PC-3 (cell line): ENCODE results near the gene CMTM7. TPM values are rescaled to one million over a fixed set of nuclear protein-coding genes. Genes with fewer than 3 reads are reported as not detected.

Experiments
- ATAC-seq: fragments of 200-7000 bp; cut with Tn5 transposase; 2 replicates; pipeline ENCODE4 v1.9.1; 2020; ENCODE audit warnings: mild to moderate bottlenecking, moderate library complexity
- BruUV-seq: library from RNA; stranded (reverse); fragments of 400-500 nt; replicated peaks from 2 replicates; lab custom pipeline; 2021; lab: Mats Ljungman, UMichigan
- CTCF ChIA-PET: fragments of 300-600 bp; sonication (Branson Sonifier 250); formaldehyde crosslinking; loops from one replicate; lab custom pipeline; 2022; ENCODE audit warnings: antibody characterized with exemption; lab: Charles Lee
- POLR2A ChIA-PET: fragments of 300-600 bp; sonication (Branson Sonifier 250); formaldehyde crosslinking; loops from one replicate; lab custom pipeline; 2022; ENCODE audit warnings: antibody characterized with exemption; ENCODE audit not compliant: unreplicated experiment; lab: Charles Lee
- DNase-seq: peaks from one replicate; pipeline ENCODE4 v3.0.0-alpha.2; 2015
- H2AFZ ChIP-seq: fragments of 300-600 bp; sonication (generic); 2 replicates; pipeline ENCODE4 v1.6.0; 2016; ENCODE audit warnings: antibody characterized with exemption, low read length
- H3F3A ChIP-seq: fragments of 300-600 bp; sonication (generic); one replicate; pipeline ENCODE4 v1.6.0; 2017; ENCODE audit warnings: antibody characterized with exemption, low read length, control low read depth, mild to moderate bottlenecking; ENCODE audit not compliant: unreplicated experiment
- H3K27ac ChIP-seq: fragments of 300-600 bp; sonication (generic); 2 replicates; pipeline ENCODE4 v1.5.1; 2016; ENCODE audit warnings: mild to moderate bottlenecking, low read length
- H3K27me3 ChIP-seq: fragments of 300-600 bp; sonication (generic); 2 replicates; pipeline ENCODE4 v1.6.1; 2016; ENCODE audit warnings: low read length, mixed read lengths
- H3K36me3 ChIP-seq: fragments of 300-600 bp; sonication (generic); 2 replicates; pipeline ENCODE4 v1.6.1; 2016; ENCODE audit warnings: low read depth, mixed run types, low read length, mixed read lengths
- H3K4me1 ChIP-seq: fragments of 300-600 bp; sonication (generic); 2 replicates; pipeline ENCODE4 v1.5.1; 2016; ENCODE audit warnings: low read length; ENCODE audit not compliant: insufficient read depth
- H3K4me2 ChIP-seq: fragments of 300-600 bp; sonication (generic); 2 replicates; pipeline ENCODE4 v1.6.0; 2016; ENCODE audit warnings: low read length
- H3K4me3 ChIP-seq: fragments of 300-600 bp; sonication (generic); 2 replicates; pipeline ENCODE4 v1.5.1; 2016; ENCODE audit warnings: mild to moderate bottlenecking, low read length, mixed read lengths
- H3K79me2 ChIP-seq: fragments of 300-600 bp; sonication (generic); 2 replicates; pipeline ENCODE4 v1.6.1; 2017; ENCODE audit warnings: low read length, mixed read lengths
- H3K9ac ChIP-seq: fragments of 300-600 bp; sonication (generic); 2 replicates; pipeline ENCODE4 v1.6.0; 2016; ENCODE audit warnings: mild to moderate bottlenecking, low read length
- H3K9me2 ChIP-seq: fragments of 300-600 bp; sonication (generic); replicated peaks from 2 replicates; pipeline ENCODE4 v1.6.1; 2016; ENCODE audit warnings: mixed run types, low read length, mixed read lengths
- H3K9me3 ChIP-seq: fragments of 300-600 bp; sonication (generic); 2 replicates; pipeline ENCODE4 v1.6.1; 2016; ENCODE audit warnings: low read length, mixed read lengths
- H4K20me1 ChIP-seq: fragments of 300-600 bp; sonication (generic); 2 replicates; pipeline ENCODE4 v1.6.1; 2016; ENCODE audit warnings: low read length, mixed read lengths
- CTCF ChIP-seq: fragments of 300-600 bp; sonication (generic); conservative IDR thresholded peaks from 2 replicates; pipeline ENCODE4 v1.5.1; 2017; ENCODE audit warnings: antibody characterized with exemption, low read depth, mild to moderate bottlenecking, low read length
- EZH2 ChIP-seq: fragments of 300-600 bp; sonication (generic); IDR thresholded peaks from one replicate; pipeline ENCODE4 v1.6.1; 2017; ENCODE audit warnings: antibody characterized with exemption, mild to moderate bottlenecking, low read length; ENCODE audit not compliant: unreplicated experiment
- EZH2phosphoT487 ChIP-seq: fragments of 300-600 bp; sonication (generic); IDR thresholded peaks from 2 replicates; pipeline ENCODE4 v1.6.1; 2018; ENCODE audit warnings: mild to moderate bottlenecking, antibody characterized with exemption, low read length, borderline replicate concordance
- intact Hi-C: fragments of 100-400 bp; cut with micrococcal nuclease; formaldehyde crosslinking; loops from 2 replicates; pipeline ENCODE4 v1.9.0; 2023
- total RNA-seq: library from RNA; depleted of rRNA; stranded (reverse); fragments of >200 nt; gene quantifications from 2 replicates; pipeline ENCODE4 v1.2.3, GENCODE V29; 2014

CMTM7 gene
- total RNA-seq, 1 experiment from 2014 or later, result 37.1 TPM

GRCh38 chr3:32435911-32436815 lies 44.5 kb downstream of the CMTM7 start:
- no peak overlapping the region for H2AFZ ChIP-seq
- ATAC-seq (peak; percentile 18; the same call in 1 of the 2 replicates), DNase-seq (no peak)
- H3K9me2 ChIP-seq, result no peaks in the 10 kb centered on the region
- no peak overlapping the region for H3K27ac ChIP-seq
- ChIA-PET CTCF (no interaction called here), POLR2A (no interaction called here)
- no peaks in the 10 kb centered on the region for H3K36me3 ChIP-seq
- TF ChIP-seq CTCF (no peak), EZH2phosphoT487 (no peak), EZH2 (no peak)
- no peaks in the 10 kb centered on the region for H3K4me1 ChIP-seq
- no peak overlapping the region for H3K4me3 ChIP-seq
- no TSS peak for BruUV-seq
- peaks cover 72% of the 10 kb centered on the region for H3K79me2 ChIP-seq
- no peaks in the 10 kb centered on the region for H3F3A ChIP-seq
- no peaks in the 10 kb centered on the region for H3K9me3 ChIP-seq
- H3K27me3 ChIP-seq, result no peaks in the 10 kb centered on the region
- no peaks in the 10 kb centered on the region for H4K20me1 ChIP-seq
- H3K9ac ChIP-seq, result no peak overlapping the region
- intact Hi-C loops, result no loop called here
- no peak overlapping the region for H3K4me2 ChIP-seq

GRCh38 chr3:32436816-32437189 lies 45.1 kb downstream of the CMTM7 start:
- CTCF ChIA-PET, result no interaction called here

More at GRCh38 chr3:32436816-32437189, 45.1 kb downstream of the CMTM7 start:
- H3K9me3 ChIP-seq, result no peaks in the 10 kb centered on the region
- no peak for DNase-seq
- H3F3A ChIP-seq, result no peaks in the 10 kb centered on the region
- H3K27me3 ChIP-seq, result no peaks in the 10 kb centered on the region
- no peaks in the 10 kb centered on the region for H3K9me2 ChIP-seq
- no peaks in the 10 kb centered on the region for H3K4me1 ChIP-seq
- H3K4me2 ChIP-seq, result no peak overlapping the region
- H2AFZ ChIP-seq, result no peak overlapping the region
- intact Hi-C loops, result no loop called here
- no peaks in the 10 kb centered on the region for H4K20me1 ChIP-seq
- BruUV-seq, result no TSS peak
- peaks cover 72% of the 10 kb centered on the region for H3K79me2 ChIP-seq
- H3K4me3 ChIP-seq, result no peak overlapping the region
- H3K9ac ChIP-seq, result no peak overlapping the region
- POLR2A ChIA-PET, result no interaction called here
- 0 out of 2 replicates have a peak, but pooled peaks cover 5% of the 10 kb centered on the region for H3K36me3 ChIP-seq
- no peak for ATAC-seq
- TF ChIP-seq CTCF (no peak), EZH2 (no peak), EZH2phosphoT487 (no peak)
- no peak overlapping the region for H3K27ac ChIP-seq
